22Rv1 (cell line): ENCODE data around the gene DDN.

Experiments used
- CTCF ChIP-seq: fragments of 450-650 bp; IDR thresholded peaks from 2 replicates; pipeline ENCODE4 v1.5.1; 2017; ENCODE audit warnings: mild to moderate bottlenecking
- ZFX ChIP-seq: fragments of 450-650 bp; IDR thresholded peaks from 2 replicates; pipeline ENCODE4 v1.6.1; 2017; ENCODE audit warnings: antibody characterized with exemption, borderline replicate concordance

- TF ChIP-seq CTCF (no peak), ZFX (no peak)
These were observed 38.3 kb downstream of the DDN start for GRCh38 chr12:48960834-48961233.
